HCT116 (cell line): ENCODE measurements around the gene WFDC13. TPM values are rescaled to one million over a fixed set of nuclear protein-coding genes. Genes with fewer than 3 reads are reported as not detected.

Experiments used
- ATAC-seq: fragments of 200-7000 bp; cut with Tn5 transposase; 2 replicates; pipeline ENCODE4 v1.9.1; 2020; ENCODE audit warnings: mild to moderate bottlenecking, moderate library complexity
- BruUV-seq: library from RNA; stranded (reverse); fragments of 400-500 nt; replicated peaks from 2 replicates; lab custom pipeline; 2021; lab: Mats Ljungman, UMichigan
- CTCF ChIA-PET: fragments of 300-600 bp; sonication (Branson Sonifier 250); formaldehyde crosslinking; loops from one replicate; lab custom pipeline; 2021; ENCODE audit warnings: antibody characterized with exemption; lab: Charles Lee
- POLR2A ChIA-PET: fragments of 300-600, 350-600 bp; sonication (Branson Sonifier 250); formaldehyde crosslinking; loops from one replicate; lab custom pipeline; 2021; ENCODE audit warnings: antibody characterized with exemption; lab: Charles Lee
- RAD21 ChIA-PET, 2 experiments: fragments of 300-600 bp; sonication (Branson Sonifier 250); formaldehyde crosslinking; loops; one replicate each; lab custom pipeline; 2023; ENCODE audit warnings: low total read pairs in 2 of 2; ENCODE audit not compliant: uncharacterized antibody in 2 of 2, unreplicated experiment in 2 of 2, low non-redundant PET in 1 of 2; lab: Charles Lee
- DNase-seq: peaks from one replicate; pipeline ENCODE4 v3.0.0-alpha.2; 2010; ENCODE audit warnings: low read depth, low spot score
- H2AFZ ChIP-seq: fragments of 200-600 bp; shearing (Covaris generic), sonication (generic); 2 replicates; pipeline ENCODE4 v1.6.1; 2017; ENCODE audit warnings: low read depth, mixed run types, mixed read lengths, antibody characterized with exemption, low read length; ENCODE audit not compliant: poor library complexity, severe bottlenecking
- H3K27ac ChIP-seq: 2 replicates; pipeline ENCODE4 v1.5.1; 2012; ENCODE audit warnings: low read depth, low read length
- H3K27me3 ChIP-seq: fragments of 200-600 bp; sonication (generic); 2 replicates; pipeline ENCODE4 v1.6.1; 2016; ENCODE audit warnings: mixed run types, low read length, mixed read lengths; ENCODE audit not compliant: insufficient read depth
- H3K36me3 ChIP-seq, 2 experiments: fragments of 200-500 bp in 1 of 2; fragments of 200-600 bp in 1 of 2; sonication (Bioruptor generic) in 1 of 2; sonication (generic) in 1 of 2; 2 replicates each; pipeline versions ENCODE4 v1.5.1 to v1.6.1; 2014 to 2016; ENCODE audit warnings: low read length in 2 of 2, inconsistent platforms in 1 of 2, mixed read lengths in 1 of 2, mixed run types in 1 of 2; ENCODE audit not compliant: insufficient read depth in 2 of 2, control insufficient read depth in 1 of 2
- H3K4me1 ChIP-seq, 2 experiments: fragments of 200-600 bp in 1 of 2; sonication (generic) in 1 of 2; 2 replicates each; pipeline versions ENCODE4 v1.5.1 to v1.6.1; 2012 to 2017; ENCODE audit warnings: low read length in 2 of 2, inconsistent platforms in 1 of 2, mild to moderate bottlenecking in 1 of 2, mixed read lengths in 1 of 2, mixed run types in 1 of 2, moderate library complexity in 1 of 2; ENCODE audit not compliant: insufficient read depth in 2 of 2, control insufficient read depth in 1 of 2
- H3K4me2 ChIP-seq: fragments of 200-600 bp; sonication (generic); 2 replicates; pipeline ENCODE4 v1.6.1; 2017; ENCODE audit warnings: mixed run types, low read length, mixed read lengths
- H3K4me3 ChIP-seq, 2 experiments: fragments of 200-600 bp in 1 of 2; sonication (generic) in 1 of 2; replicated peaks in 1 of 2; 2 replicates each; pipeline ENCODE4 v1.5.1; 2011 to 2016; ENCODE audit warnings: low read length in 2 of 2, control low read depth in 1 of 2, low read depth in 1 of 2, mild to moderate bottlenecking in 1 of 2, mixed read lengths in 1 of 2, mixed run types in 1 of 2
- H3K79me2 ChIP-seq: fragments of 200-600 bp; sonication (generic); 2 replicates; pipeline ENCODE4 v1.6.1; 2017; ENCODE audit warnings: mild to moderate bottlenecking, mixed run types, low read length, moderate library complexity, mixed read lengths; ENCODE audit not compliant: insufficient read depth
- H3K9ac ChIP-seq: fragments of 200-600 bp; sonication (generic); 2 replicates; pipeline ENCODE4 v1.6.1; 2016; ENCODE audit warnings: low read length, mixed read lengths
- H3K9me2 ChIP-seq: fragments of 200-600 bp; sonication (generic), shearing (Covaris generic); 2 replicates; pipeline ENCODE4 v1.6.1; 2017; ENCODE audit warnings: mixed run types, mild to moderate bottlenecking, moderate library complexity; ENCODE audit not compliant: insufficient read depth
- H3K9me3 ChIP-seq, 2 experiments: fragments of 200-500 bp in 1 of 2; fragments of 200-600 bp in 1 of 2; sonication (Bioruptor generic) in 1 of 2; sonication (generic) in 1 of 2; 2 replicates each; pipeline ENCODE4 v1.6.1; 2014 to 2017; ENCODE audit warnings: low read length in 2 of 2, mixed read lengths in 2 of 2, inconsistent platforms in 1 of 2, low read depth in 1 of 2, mild to moderate bottlenecking in 1 of 2, mixed run types in 1 of 2, moderate library complexity in 1 of 2; ENCODE audit not compliant: control insufficient read depth in 1 of 2, insufficient read depth in 1 of 2
- H4K20me1 ChIP-seq: fragments of 200-600 bp; sonication (generic), shearing (Covaris generic); 2 replicates; pipeline ENCODE4 v1.6.1; 2017; ENCODE audit warnings: mixed run types, mild to moderate bottlenecking, moderate library complexity; ENCODE audit not compliant: insufficient read depth
- CBX3 ChIP-seq: IDR thresholded peaks from 2 replicates; pipeline ENCODE4 v1.6.1; 2012; ENCODE audit warnings: low read depth
- EGR1 ChIP-seq: IDR thresholded peaks from 2 replicates; pipeline ENCODE4 v1.6.1; 2012; ENCODE audit warnings: low read depth
- ELF1 ChIP-seq: IDR thresholded peaks from 2 replicates; pipeline ENCODE4 v1.6.1; 2012; ENCODE audit warnings: low read depth, borderline replicate concordance
- EZH2phosphoT487 ChIP-seq: fragments of 200-600 bp; IDR thresholded peaks from 2 replicates; pipeline ENCODE4 v1.6.1; 2018; ENCODE audit warnings: antibody characterized with exemption, borderline replicate concordance
- FOSL1 ChIP-seq: IDR thresholded peaks from 2 replicates; pipeline ENCODE4 v1.6.1; 2012; ENCODE audit warnings: low read depth
- JUND ChIP-seq: IDR thresholded peaks from 2 replicates; pipeline ENCODE4 v1.6.1; 2012
- MAX ChIP-seq: IDR thresholded peaks from 2 replicates; pipeline ENCODE4 v1.6.1; 2012
- POLR2A ChIP-seq: IDR thresholded peaks from 2 replicates; pipeline ENCODE4 v1.7.0; 2011; ENCODE audit warnings: borderline replicate concordance; ENCODE audit not compliant: insufficient read depth, insufficient read length; ENCODE audit errors: extremely low read depth
- RAD21 ChIP-seq: IDR thresholded peaks from 2 replicates; pipeline ENCODE4 v1.6.1; 2012; ENCODE audit warnings: low read depth, mild to moderate bottlenecking
- REST ChIP-seq: IDR thresholded peaks from 2 replicates; pipeline ENCODE4 v1.6.1; 2012; ENCODE audit warnings: low read depth
- SIN3A ChIP-seq: IDR thresholded peaks from 2 replicates; pipeline ENCODE4 v1.6.1; 2012; ENCODE audit warnings: low read depth
- SP1 ChIP-seq: IDR thresholded peaks from 2 replicates; pipeline ENCODE4 v1.6.1; 2012; ENCODE audit warnings: low read depth
- SRF ChIP-seq: IDR thresholded peaks from 2 replicates; pipeline ENCODE4 v1.6.1; 2012; ENCODE audit warnings: low read depth
- TCF7L2 ChIP-seq: IDR thresholded peaks from 2 replicates; pipeline ENCODE4 v1.7.0; 2011; ENCODE audit warnings: borderline replicate concordance, inconsistent platforms; ENCODE audit not compliant: insufficient read depth, insufficient read length; ENCODE audit errors: extremely low read depth
- YY1 ChIP-seq: IDR thresholded peaks from 2 replicates; pipeline ENCODE4 v1.6.1; 2011; ENCODE audit warnings: low read length, low read depth, moderate library complexity, mild to moderate bottlenecking; ENCODE audit not compliant: insufficient replicate concordance; ENCODE audit errors: extremely low read depth
- intact Hi-C: fragments of 100-400 bp; cut with micrococcal nuclease; formaldehyde crosslinking; loops from 2 replicates; pipeline ENCODE4 v1.10.0; 2022
- total RNA-seq: library from RNA; stranded (reverse); gene quantifications from one replicate; pipeline ENCODE4 v1.2.1, GENCODE V29; 2021; ENCODE audit not compliant: unreplicated experiment
- TF ChIP-seq, protein P1 (sequence below): IDR thresholded peaks from 2 replicates; pipeline ENCODE4 v1.6.1; 2011; ENCODE audit warnings: mild to moderate bottlenecking, low read length, moderate library complexity; ENCODE audit not compliant: insufficient replicate concordance; ENCODE audit errors: extremely low read depth

The WFDC13 gene
- total RNA-seq, 1 experiment from 2014 or later, result not detected

DNA sequence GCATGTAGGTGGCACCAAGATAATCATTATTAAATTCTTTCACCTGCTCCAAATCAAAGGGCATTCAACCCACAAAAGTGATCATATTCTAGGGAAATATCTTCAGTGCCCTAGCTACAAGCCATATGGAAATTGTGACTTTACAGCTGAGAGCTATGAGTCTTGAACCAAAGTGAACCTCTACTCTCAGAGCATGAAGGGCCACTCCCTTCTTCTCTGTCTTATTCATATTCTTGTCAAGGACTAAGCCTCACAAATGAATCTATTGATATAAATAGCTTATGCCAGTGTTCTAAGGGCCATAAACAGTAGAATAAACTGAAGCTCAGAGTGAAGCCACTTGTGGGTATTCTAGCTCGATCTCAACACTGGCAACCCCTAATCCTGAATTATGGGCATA lies 49.9 kb downstream of the WFDC13 start:
- Histone ChIP-seq H3K27me3 (no peaks in the 10 kb centered on the region), H2AFZ (no peak overlapping the region), H3K9me3 (no peaks in the 10 kb centered on the region), H3K4me2 (no peak overlapping the region), H3K9me2 (no peaks in the 10 kb centered on the region), H3K4me3 (no peak overlapping the region), H3K4me1 (no peaks in the 10 kb centered on the region), H3K27ac (no peak overlapping the region), H4K20me1 (no peaks in the 10 kb centered on the region), H3K9ac (no peak overlapping the region), H3K36me3 (no peaks in the 10 kb centered on the region), H3K79me2 (no peaks in the 10 kb centered on the region)
- ChIA-PET POLR2A (no interaction called here), CTCF (interaction anchor here (2.4 kb wide), 1 partner anchor 20 kb away, joined by 9 read pairs; no protein-coding TSS in a partner anchor), RAD21 (no interaction called here)
- ATAC-seq (no peak), DNase-seq (no peak)
- TF ChIP-seq EZH2phosphoT487 (no peak), FOSL1 (no peak), ELF1 (no peak), MAX (no peak), POLR2A (no peak), JUND (no peak), EGR1 (no peak)
- intact Hi-C loops, result loop anchor here (5.0 kb wide), 1 partner anchor 204 kb away; the partner anchor contains the start of gene EPPIN
- no TSS peak for BruUV-seq

- no peak for TF ChIP-seq RAD21
- no peak for TF ChIP-seq JUND
- TF ChIP-seq YY1, result no peak
- TF ChIP-seq, protein P1, sequence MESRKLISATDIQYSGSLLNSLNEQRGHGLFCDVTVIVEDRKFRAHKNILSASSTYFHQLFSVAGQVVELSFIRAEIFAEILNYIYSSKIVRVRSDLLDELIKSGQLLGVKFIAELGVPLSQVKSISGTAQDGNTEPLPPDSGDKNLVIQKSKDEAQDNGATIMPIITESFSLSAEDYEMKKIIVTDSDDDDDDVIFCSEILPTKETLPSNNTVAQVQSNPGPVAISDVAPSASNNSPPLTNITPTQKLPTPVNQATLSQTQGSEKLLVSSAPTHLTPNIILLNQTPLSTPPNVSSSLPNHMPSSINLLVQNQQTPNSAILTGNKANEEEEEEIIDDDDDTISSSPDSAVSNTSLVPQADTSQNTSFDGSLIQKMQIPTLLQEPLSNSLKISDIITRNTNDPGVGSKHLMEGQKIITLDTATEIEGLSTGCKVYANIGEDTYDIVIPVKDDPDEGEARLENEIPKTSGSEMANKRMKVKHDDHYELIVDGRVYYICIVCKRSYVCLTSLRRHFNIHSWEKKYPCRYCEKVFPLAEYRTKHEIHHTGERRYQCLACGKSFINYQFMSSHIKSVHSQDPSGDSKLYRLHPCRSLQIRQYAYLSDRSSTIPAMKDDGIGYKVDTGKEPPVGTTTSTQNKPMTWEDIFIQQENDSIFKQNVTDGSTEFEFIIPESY, result no peak
- no peak for TF ChIP-seq SIN3A
- TF ChIP-seq ELF1, result no peak
- no peak for TF ChIP-seq SRF
- TF ChIP-seq CBX3, result no peak
- TF ChIP-seq SP1, result no peak
- TF ChIP-seq POLR2A, result no peak
- no peak for TF ChIP-seq REST
- TF ChIP-seq TCF7L2, result no peak
- ChIA-PET RAD21 (no interaction called here), CTCF (no interaction called here), POLR2A (no interaction called here)
- H3K9ac ChIP-seq, result no peak overlapping the region
- H2AFZ ChIP-seq, result no peak overlapping the region
- no peaks in the 10 kb centered on the region for H3K9me2 ChIP-seq
- H3K4me2 ChIP-seq, result no peak overlapping the region
- no peaks in the 10 kb centered on the region for H3K36me3 ChIP-seq
- intact Hi-C loops, result loop anchor here (5.0 kb wide), 1 partner anchor 205 kb away; the partner anchor contains the start of gene EPPIN
- no peak for DNase-seq
- H3K27me3 ChIP-seq, result no peaks in the 10 kb centered on the region
- no peak overlapping the region for H3K4me3 ChIP-seq
- no peaks in the 10 kb centered on the region for H3K4me1 ChIP-seq
- no peak for ATAC-seq
- no peaks in the 10 kb centered on the region for H3K9me3 ChIP-seq
- no peak overlapping the region for H3K27ac ChIP-seq
- H3K79me2 ChIP-seq, result no peaks in the 10 kb centered on the region
- no peaks in the 10 kb centered on the region for H4K20me1 ChIP-seq
- BruUV-seq, result no TSS peak
Measured at GRCh38 chr20:45752746-45753145, 50.9 kb downstream of the WFDC13 start.
